Measurements from ENCODE around the gene TRAPPC2.

The TRAPPC2 gene

GRCh38 chrX:13750812-13751211, 16.4 kb upstream of the TRAPPC2 start:
- TF ChIP-seq EZH2phosphoT487 (IDR thresholded peaks at IDR 0.05; ENCODE audit: low read length) (no peak), EZH2 (optimal IDR thresholded peaks at IDR 0.05; ENCODE audit: low read depth, low read length) (no peak)
- TF ChIP-seq, protein P1, sequence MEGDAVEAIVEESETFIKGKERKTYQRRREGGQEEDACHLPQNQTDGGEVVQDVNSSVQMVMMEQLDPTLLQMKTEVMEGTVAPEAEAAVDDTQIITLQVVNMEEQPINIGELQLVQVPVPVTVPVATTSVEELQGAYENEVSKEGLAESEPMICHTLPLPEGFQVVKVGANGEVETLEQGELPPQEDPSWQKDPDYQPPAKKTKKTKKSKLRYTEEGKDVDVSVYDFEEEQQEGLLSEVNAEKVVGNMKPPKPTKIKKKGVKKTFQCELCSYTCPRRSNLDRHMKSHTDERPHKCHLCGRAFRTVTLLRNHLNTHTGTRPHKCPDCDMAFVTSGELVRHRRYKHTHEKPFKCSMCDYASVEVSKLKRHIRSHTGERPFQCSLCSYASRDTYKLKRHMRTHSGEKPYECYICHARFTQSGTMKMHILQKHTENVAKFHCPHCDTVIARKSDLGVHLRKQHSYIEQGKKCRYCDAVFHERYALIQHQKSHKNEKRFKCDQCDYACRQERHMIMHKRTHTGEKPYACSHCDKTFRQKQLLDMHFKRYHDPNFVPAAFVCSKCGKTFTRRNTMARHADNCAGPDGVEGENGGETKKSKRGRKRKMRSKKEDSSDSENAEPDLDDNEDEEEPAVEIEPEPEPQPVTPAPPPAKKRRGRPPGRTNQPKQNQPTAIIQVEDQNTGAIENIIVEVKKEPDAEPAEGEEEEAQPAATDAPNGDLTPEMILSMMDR (IDR thresholded peaks at IDR 0.05; ENCODE audit: low read length): no peak
- no peak overlapping the region; the same call in 1 of the 2 replicates for H3K9ac ChIP-seq (ENCODE audit: low read length)
- no peaks in the 10 kb centered on the region for H3K9me2 ChIP-seq (replicated peaks; ENCODE audit: insufficient read depth, low read length)
- H3K4me2 ChIP-seq (ENCODE audit: low read depth, low read length): peak overlapping the region; percentile 15; the same call in 1 of the 2 replicates
- H3K27me3 ChIP-seq (replicated peaks; ENCODE audit: insufficient read depth, low read length): no peaks in the 10 kb centered on the region
- peak overlapping the region; percentile 21; the same call in 1 of the 2 replicates for H3K27ac ChIP-seq (ENCODE audit: low read length)
- H3K4me3 ChIP-seq (ENCODE audit: low read length): no peak overlapping the region
- no peaks in the 10 kb centered on the region; the same call in 1 of the 2 replicates for H3K36me3 ChIP-seq (replicated peaks; ENCODE audit: insufficient read depth, low read length)
- no peaks in the 10 kb centered on the region for H4K20me1 ChIP-seq (ENCODE audit: insufficient read depth, low read length)
- H3F3A ChIP-seq (ENCODE audit: insufficient read depth, low read length): peaks cover 12% of the 10 kb centered on the region; the same call in 1 of the 2 replicates
- peaks cover 31% of the 10 kb centered on the region for H3K4me1 ChIP-seq (ENCODE audit: low read length)
- DNase-seq: no peak
- H3K9me3 ChIP-seq (replicated peaks; ENCODE audit: insufficient read depth, low read length): no peaks in the 10 kb centered on the region
- H2AFZ ChIP-seq (ENCODE audit: low read length): no peak overlapping the region
- H3K79me2 ChIP-seq (ENCODE audit: low read length): no peaks in the 10 kb centered on the region

DNA sequence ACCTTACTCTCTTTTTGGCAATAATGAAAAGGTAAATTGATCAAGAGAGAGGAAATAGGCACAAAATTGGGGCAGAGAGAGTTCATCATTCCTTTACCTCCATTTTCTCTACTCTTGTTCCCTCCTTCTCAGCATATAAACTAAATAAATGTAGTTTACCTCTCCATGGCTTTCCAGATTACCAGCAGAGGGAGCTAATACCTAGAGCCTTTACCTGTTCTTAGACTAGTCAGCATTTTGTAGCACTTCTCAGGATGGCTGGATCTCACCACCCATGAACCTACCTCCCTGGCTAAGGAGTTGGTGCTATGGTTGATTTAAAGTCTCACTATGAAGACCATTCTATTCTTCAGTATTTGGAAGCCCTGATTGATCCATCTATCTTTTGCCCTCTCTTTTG, 15.8 kb upstream of the TRAPPC2 start:
- peak; percentile 59 for DNase-seq
- Histone ChIP-seq H2AFZ (ENCODE audit: low read length) (no peak overlapping the region), H3K36me3 (replicated peaks; ENCODE audit: insufficient read depth, low read length) (no peaks in the 10 kb centered on the region; the same call in 1 of the 2 replicates), H3K9me2 (replicated peaks; ENCODE audit: insufficient read depth, low read length) (no peaks in the 10 kb centered on the region), H3K79me2 (ENCODE audit: low read length) (no peaks in the 10 kb centered on the region), H4K20me1 (ENCODE audit: insufficient read depth, low read length) (no peaks in the 10 kb centered on the region), H3K9me3 (replicated peaks; ENCODE audit: insufficient read depth, low read length) (no peaks in the 10 kb centered on the region), H3K27me3 (replicated peaks; ENCODE audit: insufficient read depth, low read length) (no peaks in the 10 kb centered on the region), H3K4me3 (ENCODE audit: low read length) (no peak overlapping the region), H3K4me2 (ENCODE audit: low read depth, low read length) (peak overlapping the region; percentile 15; the same call in 1 of the 2 replicates), H3K27ac (ENCODE audit: low read length) (peak overlapping the region; percentile 21; the same call in 1 of the 2 replicates), H3K4me1 (ENCODE audit: low read length) (peaks cover 31% of the 10 kb centered on the region), H3F3A (ENCODE audit: insufficient read depth, low read length) (peaks cover 12% of the 10 kb centered on the region; the same call in 1 of the 2 replicates), H3K9ac (ENCODE audit: low read length) (no peak overlapping the region; the same call in 1 of the 2 replicates)
- TF ChIP-seq EZH2 (optimal IDR thresholded peaks at IDR 0.05; ENCODE audit: low read depth, low read length): no peak
- TF ChIP-seq, protein P1 (IDR thresholded peaks at IDR 0.05; ENCODE audit: low read length): peak; percentile 63
- TF ChIP-seq EZH2phosphoT487 (IDR thresholded peaks at IDR 0.05; ENCODE audit: low read length): no peak

- H3K4me3 ChIP-seq (ENCODE audit: low read length): no peak overlapping the region
- H3K79me2 ChIP-seq (ENCODE audit: low read length): no peaks in the 10 kb centered on the region
- DNase-seq: no peak
- H3K4me1 ChIP-seq (ENCODE audit: low read length): peaks cover 35% of the 10 kb centered on the region
- H3K4me2 ChIP-seq (ENCODE audit: low read depth, low read length): no peak overlapping the region
- H3K27me3 ChIP-seq (replicated peaks; ENCODE audit: insufficient read depth, low read length): no peaks in the 10 kb centered on the region
- no peak overlapping the region for H2AFZ ChIP-seq (ENCODE audit: low read length)
- no peaks in the 10 kb centered on the region for H4K20me1 ChIP-seq (ENCODE audit: insufficient read depth, low read length)
- peaks cover 12% of the 10 kb centered on the region; the same call in 1 of the 2 replicates for H3F3A ChIP-seq (ENCODE audit: insufficient read depth, low read length)
- H3K9me2 ChIP-seq (replicated peaks; ENCODE audit: insufficient read depth, low read length): no peaks in the 10 kb centered on the region
- H3K9ac ChIP-seq (ENCODE audit: low read length): no peak overlapping the region
- no peak for TF ChIP-seq EZH2phosphoT487 (IDR thresholded peaks at IDR 0.05; ENCODE audit: low read length)
- no peak for TF ChIP-seq EZH2 (optimal IDR thresholded peaks at IDR 0.05; ENCODE audit: low read depth, low read length)
- TF ChIP-seq, protein P1 (IDR thresholded peaks at IDR 0.05; ENCODE audit: low read length): no peak
- H3K27ac ChIP-seq (ENCODE audit: low read length): no peak overlapping the region
- no peaks in the 10 kb centered on the region; the same call in 1 of the 2 replicates for H3K36me3 ChIP-seq (replicated peaks; ENCODE audit: insufficient read depth, low read length)
- no peaks in the 10 kb centered on the region for H3K9me3 ChIP-seq (replicated peaks; ENCODE audit: insufficient read depth, low read length)
These were observed 14.1 kb upstream of the TRAPPC2 start for GRCh38 chrX:13748486-13748885.
